Esophagus muscularis mucosa (tissue), 3 donors: Measurements from ENCODE around the gene ANKS1B.

ENCODE experiments used
- POLR2AphosphoS5 ChIP-seq, 2 donors: sonication (generic); formaldehyde crosslinking; IDR thresholded peaks; one replicate each; pipeline ENCODE4 v1.6.1; 2017; ENCODE audit warnings: antibody characterized with exemption in 2 of 2
- TF ChIP-seq, protein P1 (sequence below), 3 experiments: fragments of 200-600 bp in 2 of 3; fragments of 450-650 bp in 1 of 3; sonication (generic) in 2 of 3; IDR thresholded peaks; one replicate each; pipeline ENCODE4 v1.5.1; 2017 to 2019; ENCODE audit warnings: antibody characterized with exemption in 3 of 3, mild to moderate bottlenecking in 2 of 3, moderate library complexity in 1 of 3

DNA sequence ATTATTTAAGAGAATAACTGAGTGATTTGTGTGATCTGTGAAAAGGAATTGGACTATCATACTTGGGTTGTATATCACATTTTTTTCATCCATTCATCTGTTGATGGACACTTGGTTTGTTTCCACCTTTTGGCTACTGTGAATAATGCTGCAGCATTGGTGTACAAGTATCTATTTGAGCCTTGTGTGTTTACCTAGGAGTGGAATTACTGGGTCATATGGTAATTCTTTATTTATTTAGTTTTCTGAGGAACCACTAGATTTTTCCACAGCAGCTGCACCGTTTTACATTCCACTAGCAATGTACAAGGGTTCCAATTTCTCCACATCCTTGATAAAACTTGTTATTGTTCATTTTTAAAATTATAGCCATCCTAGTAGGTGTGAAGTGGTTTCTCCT, 1283.6 kb downstream of the ANKS1B start:
- TF ChIP-seq, protein P1, sequence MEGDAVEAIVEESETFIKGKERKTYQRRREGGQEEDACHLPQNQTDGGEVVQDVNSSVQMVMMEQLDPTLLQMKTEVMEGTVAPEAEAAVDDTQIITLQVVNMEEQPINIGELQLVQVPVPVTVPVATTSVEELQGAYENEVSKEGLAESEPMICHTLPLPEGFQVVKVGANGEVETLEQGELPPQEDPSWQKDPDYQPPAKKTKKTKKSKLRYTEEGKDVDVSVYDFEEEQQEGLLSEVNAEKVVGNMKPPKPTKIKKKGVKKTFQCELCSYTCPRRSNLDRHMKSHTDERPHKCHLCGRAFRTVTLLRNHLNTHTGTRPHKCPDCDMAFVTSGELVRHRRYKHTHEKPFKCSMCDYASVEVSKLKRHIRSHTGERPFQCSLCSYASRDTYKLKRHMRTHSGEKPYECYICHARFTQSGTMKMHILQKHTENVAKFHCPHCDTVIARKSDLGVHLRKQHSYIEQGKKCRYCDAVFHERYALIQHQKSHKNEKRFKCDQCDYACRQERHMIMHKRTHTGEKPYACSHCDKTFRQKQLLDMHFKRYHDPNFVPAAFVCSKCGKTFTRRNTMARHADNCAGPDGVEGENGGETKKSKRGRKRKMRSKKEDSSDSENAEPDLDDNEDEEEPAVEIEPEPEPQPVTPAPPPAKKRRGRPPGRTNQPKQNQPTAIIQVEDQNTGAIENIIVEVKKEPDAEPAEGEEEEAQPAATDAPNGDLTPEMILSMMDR (IDR thresholded peaks at IDR 0.05): no peak
- TF ChIP-seq POLR2AphosphoS5 (IDR thresholded peaks at IDR 0.05): no peak
